Smooth muscle cell (in vitro differentiated cells): ENCODE data around the gene MAP2. TPM values are rescaled to one million over a fixed set of nuclear protein-coding genes. Genes with fewer than 3 reads are reported as not detected.

Experiments used
- DNase-seq: peaks from one replicate; lab custom pipeline; 2025; ENCODE audit not compliant: unreplicated experiment; lab: John Stamatoyannopoulos, UW
- H2AFZ ChIP-seq: fragments of 200-600 bp; sonication (generic); 2 replicates; pipeline ENCODE4 v1.6.0; 2016; ENCODE audit warnings: antibody characterized with exemption, low read depth, mild to moderate bottlenecking
- H3F3A ChIP-seq: fragments of 200-600 bp; sonication (generic); 2 replicates; pipeline ENCODE4 v1.6.0; 2017; ENCODE audit warnings: antibody characterized with exemption, low read depth
- H3K27ac ChIP-seq: fragments of 200-600 bp; sonication (generic); 2 replicates; pipeline ENCODE4 v1.5.1; 2016; ENCODE audit warnings: low read depth, mild to moderate bottlenecking
- H3K27me3 ChIP-seq: fragments of 200-600 bp; sonication (generic); 2 replicates; pipeline ENCODE4 v1.6.1; 2016; ENCODE audit warnings: low read depth, mild to moderate bottlenecking
- H3K36me3 ChIP-seq: fragments of 200-600 bp; sonication (generic); 2 replicates; pipeline ENCODE4 v1.5.1; 2016; ENCODE audit warnings: low read depth
- H3K4me1 ChIP-seq: fragments of 200-600 bp; sonication (generic); 2 replicates; pipeline ENCODE4 v1.5.1; 2016; ENCODE audit warnings: low read depth
- H3K4me2 ChIP-seq: fragments of 200-600 bp; sonication (generic); 2 replicates; pipeline ENCODE4 v1.6.0; 2016; ENCODE audit warnings: mild to moderate bottlenecking
- H3K4me3 ChIP-seq: fragments of 200-600 bp; sonication (generic); 2 replicates; pipeline ENCODE4 v1.5.1; 2016; ENCODE audit warnings: mild to moderate bottlenecking
- H3K79me2 ChIP-seq: fragments of 200-600 bp; sonication (generic); 2 replicates; pipeline ENCODE4 v1.6.0; 2016; ENCODE audit warnings: low read depth, mild to moderate bottlenecking
- H3K9ac ChIP-seq: fragments of 200-600 bp; sonication (generic); 2 replicates; pipeline ENCODE4 v1.6.0; 2016; ENCODE audit warnings: low read depth
- H3K9me3 ChIP-seq: fragments of 200-600 bp; sonication (generic); replicated peaks from 2 replicates; pipeline ENCODE4 v1.5.1; 2016; ENCODE audit warnings: low read depth
- H4K20me1 ChIP-seq: fragments of 200-600 bp; sonication (generic); 2 replicates; pipeline ENCODE4 v1.6.0; 2016; ENCODE audit warnings: low read depth
- CTCF ChIP-seq: fragments of 200-600 bp; sonication (generic); IDR thresholded peaks from 2 replicates; pipeline ENCODE4 v1.5.1; 2017; ENCODE audit warnings: borderline replicate concordance, mild to moderate bottlenecking, antibody characterized with exemption; ENCODE audit not compliant: insufficient read depth, poor library complexity, severe bottlenecking
- WGBS: methylation state at CpG from one replicate; pipeline ENCODE4 v1.1.7; 2016; ENCODE audit warnings: low lambda C conversion rate; 5-methylcytosine and 5-hydroxymethylcytosine counted together
- polyA plus RNA-seq: library from polyadenylated mRNA; unstranded; fragments of >200 nt; fragmentation: Nextera tagmentation; extraction: Ambion mirVana; gene quantifications from 2 replicates; pipeline ENCODE4 v1.2.1, GENCODE V29; 2016
- total RNA-seq: library from RNA; depleted of rRNA; stranded (reverse); fragments of >200 nt; gene quantifications from 2 replicates; pipeline ENCODE4 v1.2.3, GENCODE V29; 2014

The MAP2 gene
- total and polyA plus RNA-seq, 2 experiments from 2014 or later = 1.8 to 18.7 TPM

- DNase-seq = no peak
- Histone ChIP-seq H3K79me2 (no peaks in the 10 kb centered on the region), H4K20me1 (no peaks in the 10 kb centered on the region), H3K4me2 (no peak overlapping the region), H3F3A (no peaks in the 10 kb centered on the region), H3K9me3 (no peaks in the 10 kb centered on the region), H3K27ac (no peak overlapping the region), H3K27me3 (no peaks in the 10 kb centered on the region), H2AFZ (no peak overlapping the region), H3K36me3 (no peaks in the 10 kb centered on the region), H3K9ac (no peak overlapping the region), H3K4me3 (no peak overlapping the region), H3K4me1 (no peaks in the 10 kb centered on the region)
- 81% methylated on average over 2 of the region's 2 CpGs for WGBS
- no peak for TF ChIP-seq CTCF
These were observed 302.5 kb downstream of the MAP2 start for GRCh38 chr2:209726311-209726710.

- Histone ChIP-seq H3K4me2 (no peak overlapping the region), H2AFZ (no peak overlapping the region), H3K79me2 (no peaks in the 10 kb centered on the region), H3K27me3 (no peaks in the 10 kb centered on the region), H3F3A (no peaks in the 10 kb centered on the region), H4K20me1 (no peaks in the 10 kb centered on the region), H3K9ac (no peak overlapping the region), H3K4me3 (no peak overlapping the region), H3K27ac (no peak overlapping the region), H3K4me1 (no peaks in the 10 kb centered on the region), H3K9me3 (no peaks in the 10 kb centered on the region), H3K36me3 (no peaks in the 10 kb centered on the region)
- DNase-seq = no peak
- 89% methylated on average over 2 of the region's 2 CpGs for WGBS
- no peak for TF ChIP-seq CTCF
These were observed 303.2 kb downstream of the MAP2 start for GRCh38 chr2:209727077-209727476.

GRCh38 chr2:209734805-209735204, 311.0 kb downstream of the MAP2 start:
- 76% methylated on average over 3 of the region's 3 CpGs for WGBS
- Histone ChIP-seq H3K36me3 (no peaks in the 10 kb centered on the region), H3K79me2 (no peaks in the 10 kb centered on the region), H3K9me3 (no peaks in the 10 kb centered on the region), H2AFZ (no peak overlapping the region), H3F3A (no peaks in the 10 kb centered on the region), H3K27me3 (peaks cover 3% of the 10 kb centered on the region), H3K4me1 (no peaks in the 10 kb centered on the region), H3K9ac (no peak overlapping the region), H3K27ac (no peak overlapping the region), H4K20me1 (no peaks in the 10 kb centered on the region), H3K4me3 (no peak overlapping the region), H3K4me2 (no peak overlapping the region)
- no peak for DNase-seq
- no peak for TF ChIP-seq CTCF

- Histone ChIP-seq H3K79me2 (no peaks in the 10 kb centered on the region), H3K36me3 (no peaks in the 10 kb centered on the region), H3K27ac (no peak overlapping the region), H4K20me1 (no peaks in the 10 kb centered on the region), H3K9me3 (no peaks in the 10 kb centered on the region), H3K4me2 (no peak overlapping the region), H2AFZ (no peak overlapping the region), H3K9ac (no peak overlapping the region), H3K4me1 (no peaks in the 10 kb centered on the region), H3K27me3 (peaks cover 3% of the 10 kb centered on the region), H3F3A (no peaks in the 10 kb centered on the region), H3K4me3 (no peak overlapping the region)
- WGBS = 70% methylated on average over 1 of the region's 1 CpG
- TF ChIP-seq CTCF = no peak
- DNase-seq = no peak
These were observed 318.1 kb downstream of the MAP2 start for GRCh38 chr2:209741953-209742352.
